ENCODE measurements around the gene MOB3A. TPM values are rescaled to one million over a fixed set of nuclear protein-coding genes. Genes with fewer than 3 reads are reported as not detected.

The MOB3A gene
- total and polyA plus RNA-seq, 10 of the 15 experiments (the other 5 are each of a cell fraction or from before 2014, with no cell fraction given): 7.5 to 229 (median 79.4) TPM

DNA sequence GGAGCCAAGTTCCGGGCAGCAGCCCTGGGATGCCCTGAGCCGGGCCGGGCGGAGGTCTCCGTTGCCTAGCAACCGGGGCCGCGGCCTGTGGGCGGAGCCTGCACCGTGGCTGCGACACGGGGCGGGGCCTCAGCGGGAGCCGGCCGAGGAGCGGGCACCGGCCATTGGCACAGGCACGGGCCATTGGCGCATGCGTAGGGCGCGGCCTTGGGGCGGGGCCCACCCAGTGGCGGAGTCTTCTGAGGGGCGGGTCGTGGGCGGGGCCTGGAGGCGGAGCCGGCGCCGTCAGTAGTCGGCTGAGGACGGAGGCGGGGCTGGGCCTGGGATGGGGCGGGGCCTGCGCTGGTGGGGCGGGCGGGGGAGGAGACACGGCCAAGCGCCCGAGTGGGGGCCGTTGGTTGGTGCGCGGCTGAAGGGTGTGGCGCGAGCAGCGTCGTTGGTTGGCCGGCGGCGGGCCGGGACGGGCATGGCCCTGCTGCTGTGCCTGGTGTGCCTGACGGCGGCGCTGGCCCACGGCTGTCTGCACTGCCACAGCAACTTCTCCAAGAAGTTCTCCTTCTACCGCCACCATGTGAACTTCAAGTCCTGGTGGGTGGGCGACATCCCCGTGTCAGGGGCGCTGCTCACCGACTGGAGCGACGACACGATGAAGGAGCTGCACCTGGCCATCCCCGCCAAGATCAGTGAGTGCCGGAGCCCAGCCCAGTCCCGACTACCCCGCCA lies 515 bp upstream of the MOB3A start, which contains the start of gene IZUMO4 (continued):
- TF ChIP-seq, protein P1, sequence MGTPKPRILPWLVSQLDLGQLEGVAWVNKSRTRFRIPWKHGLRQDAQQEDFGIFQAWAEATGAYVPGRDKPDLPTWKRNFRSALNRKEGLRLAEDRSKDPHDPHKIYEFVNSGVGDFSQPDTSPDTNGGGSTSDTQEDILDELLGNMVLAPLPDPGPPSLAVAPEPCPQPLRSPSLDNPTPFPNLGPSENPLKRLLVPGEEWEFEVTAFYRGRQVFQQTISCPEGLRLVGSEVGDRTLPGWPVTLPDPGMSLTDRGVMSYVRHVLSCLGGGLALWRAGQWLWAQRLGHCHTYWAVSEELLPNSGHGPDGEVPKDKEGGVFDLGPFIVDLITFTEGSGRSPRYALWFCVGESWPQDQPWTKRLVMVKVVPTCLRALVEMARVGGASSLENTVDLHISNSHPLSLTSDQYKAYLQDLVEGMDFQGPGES (IDR thresholded peaks at IDR 0.05): no peak
- TF ChIP-seq EZH2 (IDR thresholded peaks at IDR 0.05; ENCODE audit: borderline replicate concordance, control insufficient read depth, low read depth, low read length) (no peak), EED (IDR thresholded peaks at IDR 0.05; ENCODE audit: low read depth) (no peak), CREM (IDR thresholded peaks at IDR 0.05; ENCODE audit: low read depth) (no peak), TAF1 (IDR thresholded peaks at IDR 0.05; ENCODE audit: borderline replicate concordance, low read depth, low read length) (no peak), POLR2A (IDR thresholded peaks at IDR 0.05; ENCODE audit: low read depth, low read length) (no peak; the same call in 1 of the 2 replicates), RCOR1 (conservative IDR thresholded peaks at IDR 0.05; ENCODE audit: low read depth, low read length) (no peak), STAT1 (conservative IDR thresholded peaks at IDR 0.05) (no peak), NFXL1 (IDR thresholded peaks at IDR 0.05; ENCODE audit: borderline replicate concordance) (no peak), IRF4 (IDR thresholded peaks at IDR 0.05; ENCODE audit: low read depth, low read length) (no peak), EGR1 (IDR thresholded peaks at IDR 0.05; ENCODE audit: borderline replicate concordance in 1 of 2, low read depth in 2 of 2, low read length in 2 of 2) (peak in 1 of 2 experiments; percentile 34; a peak in 1 of 3 replicates), IKZF2 (IDR thresholded peaks at IDR 0.05) (no peak; a peak in 1 of 4 replicates), ZNF217 (IDR thresholded peaks at IDR 0.05) (no peak), SMARCA5 (IDR thresholded peaks at IDR 0.05) (peak; percentile 87), BCL11A (IDR thresholded peaks at IDR 0.05; ENCODE audit: low read depth, low read length) (no peak), POU2F2 (IDR thresholded peaks at IDR 0.05; ENCODE audit: borderline replicate concordance, low read depth, low read length) (no peak), NFIC (IDR thresholded peaks at IDR 0.05; ENCODE audit: low read depth, low read length) (no peak), KAT2A (conservative IDR thresholded peaks at IDR 0.05; ENCODE audit: control insufficient read depth, low read depth, low read length) (no peak), BMI1 (IDR thresholded peaks at IDR 0.05; ENCODE audit: borderline replicate concordance) (peak; percentile 99), FOXK2 (IDR thresholded peaks at IDR 0.05) (no peak), TBL1XR1 (IDR thresholded peaks at IDR 0.05; ENCODE audit: low read depth, low read length) (0 out of 2 replicates have a peak, but pooled peaks have one; percentile 2), RELA (IDR thresholded peaks at IDR 0.05; ENCODE audit: borderline replicate concordance, partially characterized antibody) (no peak), TARDBP (IDR thresholded peaks at IDR 0.05; ENCODE audit: borderline replicate concordance) (no peak)
- TF ChIP-seq, protein P2, sequence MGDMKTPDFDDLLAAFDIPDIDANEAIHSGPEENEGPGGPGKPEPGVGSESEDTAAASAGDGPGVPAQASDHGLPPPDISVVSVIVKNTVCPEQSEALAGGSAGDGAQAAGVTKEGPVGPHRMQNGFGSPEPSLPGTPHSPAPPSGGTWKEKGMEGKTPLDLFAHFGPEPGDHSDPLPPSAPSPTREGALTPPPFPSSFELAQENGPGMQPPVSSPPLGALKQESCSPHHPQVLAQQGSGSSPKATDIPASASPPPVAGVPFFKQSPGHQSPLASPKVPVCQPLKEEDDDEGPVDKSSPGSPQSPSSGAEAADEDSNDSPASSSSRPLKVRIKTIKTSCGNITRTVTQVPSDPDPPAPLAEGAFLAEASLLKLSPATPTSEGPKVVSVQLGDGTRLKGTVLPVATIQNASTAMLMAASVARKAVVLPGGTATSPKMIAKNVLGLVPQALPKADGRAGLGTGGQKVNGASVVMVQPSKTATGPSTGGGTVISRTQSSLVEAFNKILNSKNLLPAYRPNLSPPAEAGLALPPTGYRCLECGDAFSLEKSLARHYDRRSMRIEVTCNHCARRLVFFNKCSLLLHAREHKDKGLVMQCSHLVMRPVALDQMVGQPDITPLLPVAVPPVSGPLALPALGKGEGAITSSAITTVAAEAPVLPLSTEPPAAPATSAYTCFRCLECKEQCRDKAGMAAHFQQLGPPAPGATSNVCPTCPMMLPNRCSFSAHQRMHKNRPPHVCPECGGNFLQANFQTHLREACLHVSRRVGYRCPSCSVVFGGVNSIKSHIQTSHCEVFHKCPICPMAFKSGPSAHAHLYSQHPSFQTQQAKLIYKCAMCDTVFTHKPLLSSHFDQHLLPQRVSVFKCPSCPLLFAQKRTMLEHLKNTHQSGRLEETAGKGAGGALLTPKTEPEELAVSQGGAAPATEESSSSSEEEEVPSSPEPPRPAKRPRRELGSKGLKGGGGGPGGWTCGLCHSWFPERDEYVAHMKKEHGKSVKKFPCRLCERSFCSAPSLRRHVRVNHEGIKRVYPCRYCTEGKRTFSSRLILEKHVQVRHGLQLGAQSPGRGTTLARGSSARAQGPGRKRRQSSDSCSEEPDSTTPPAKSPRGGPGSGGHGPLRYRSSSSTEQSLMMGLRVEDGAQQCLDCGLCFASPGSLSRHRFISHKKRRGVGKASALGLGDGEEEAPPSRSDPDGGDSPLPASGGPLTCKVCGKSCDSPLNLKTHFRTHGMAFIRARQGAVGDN (IDR thresholded peaks at IDR 0.05): no peak
- TF ChIP-seq, protein P3, sequence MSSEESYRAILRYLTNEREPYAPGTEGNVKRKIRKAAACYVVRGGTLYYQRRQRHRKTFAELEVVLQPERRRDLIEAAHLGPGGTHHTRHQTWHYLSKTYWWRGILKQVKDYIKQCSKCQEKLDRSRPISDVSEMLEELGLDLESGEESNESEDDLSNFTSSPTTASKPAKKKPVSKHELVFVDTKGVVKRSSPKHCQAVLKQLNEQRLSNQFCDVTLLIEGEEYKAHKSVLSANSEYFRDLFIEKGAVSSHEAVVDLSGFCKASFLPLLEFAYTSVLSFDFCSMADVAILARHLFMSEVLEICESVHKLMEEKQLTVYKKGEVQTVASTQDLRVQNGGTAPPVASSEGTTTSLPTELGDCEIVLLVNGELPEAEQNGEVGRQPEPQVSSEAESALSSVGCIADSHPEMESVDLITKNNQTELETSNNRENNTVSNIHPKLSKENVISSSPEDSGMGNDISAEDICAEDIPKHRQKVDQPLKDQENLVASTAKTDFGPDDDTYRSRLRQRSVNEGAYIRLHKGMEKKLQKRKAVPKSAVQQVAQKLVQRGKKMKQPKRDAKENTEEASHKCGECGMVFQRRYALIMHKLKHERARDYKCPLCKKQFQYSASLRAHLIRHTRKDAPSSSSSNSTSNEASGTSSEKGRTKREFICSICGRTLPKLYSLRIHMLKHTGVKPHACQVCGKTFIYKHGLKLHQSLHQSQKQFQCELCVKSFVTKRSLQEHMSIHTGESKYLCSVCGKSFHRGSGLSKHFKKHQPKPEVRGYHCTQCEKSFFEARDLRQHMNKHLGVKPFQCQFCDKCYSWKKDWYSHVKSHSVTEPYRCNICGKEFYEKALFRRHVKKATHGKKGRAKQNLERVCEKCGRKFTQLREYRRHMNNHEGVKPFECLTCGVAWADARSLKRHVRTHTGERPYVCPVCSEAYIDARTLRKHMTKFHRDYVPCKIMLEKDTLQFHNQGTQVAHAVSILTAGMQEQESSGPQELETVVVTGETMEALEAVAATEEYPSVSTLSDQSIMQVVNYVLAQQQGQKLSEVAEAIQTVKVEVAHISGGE (CRISPR knock-in tag; IDR thresholded peaks at IDR 0.05): no peak

All from GM12878 (cell line).